K562 (cell line): Measurements from ENCODE around the gene LTBP1. TPM values are rescaled to one million over a fixed set of nuclear protein-coding genes. Genes with fewer than 3 reads are reported as not detected.

Experiments
- ATAC-seq: fragments of 200-7000 bp; cut with Tn5 transposase; 3 replicates; pipeline ENCODE4 v1.9.1; 2020; ENCODE audit warnings: moderate library complexity
- BruUV-seq: library from RNA; stranded (reverse); fragments of 400-500 nt; replicated peaks from 2 replicates; lab custom pipeline; 2021; lab: Mats Ljungman, UMichigan
- CTCF ChIA-PET: fragments of 300-600 bp; formaldehyde crosslinking; extraction: SDS; loops from one replicate; lab custom pipeline; 2021; ENCODE audit warnings: low intra/inter-chr PET ratio; lab: Yijun Ruan, JAX
- POLR2A ChIA-PET: fragments of 300-600, 350-650 bp; sonication (Branson Sonifier 250); formaldehyde crosslinking; extraction: SDS; loops from one replicate; lab custom pipeline; 2021; ENCODE audit warnings: antibody characterized with exemption, inconsistent platforms; lab: Yijun Ruan, JAX
- DNase-seq, 4 experiments: peaks; one replicate each; pipeline versions ENCODE4 v3.0.0 to v3.0.0-alpha.2; 2011 to 2018; ENCODE audit warnings: low spot score in 3 of 4, mixed read lengths in 3 of 4; ENCODE audit errors: extremely low read depth in 1 of 4
- FAIRE-seq: peaks from 2 replicates; lab custom pipeline; 2011; peaks lifted over from hg19 to GRCh38; lab: Jason Lieb, UNC
- H2AFZ ChIP-seq: 2 replicates; pipeline ENCODE4 v1.6.0; 2011; ENCODE audit warnings: low read depth, low read length, control low read depth, inconsistent platforms
- H3K27ac ChIP-seq: fragments of 200-600 bp; 3 replicates; pipeline ENCODE4 v1.8.0; 2011; ENCODE audit warnings: low read depth, mild to moderate bottlenecking, control low read depth, inconsistent platforms, low read length, moderate library complexity, mixed read lengths; ENCODE audit errors: extremely low read depth
- H3K27me3 ChIP-seq, 2 experiments: fragments of 300-600 bp in 1 of 2; 2 replicates in 1 of 2; 3 replicates in 1 of 2; pipeline versions ENCODE4 v1.6.0 to v1.8.0; 2011; ENCODE audit warnings: inconsistent platforms in 2 of 2, low read length in 2 of 2, mild to moderate bottlenecking in 1 of 2, mixed read lengths in 1 of 2, moderate library complexity in 1 of 2; ENCODE audit not compliant: control insufficient read depth in 2 of 2, insufficient read depth in 2 of 2
- H3K36me3 ChIP-seq: fragments of 300-600 bp; 3 replicates; pipeline ENCODE4 v1.8.0; 2011; ENCODE audit warnings: mild to moderate bottlenecking, low read length, inconsistent platforms; ENCODE audit not compliant: control insufficient read depth, insufficient read depth
- H3K4me1 ChIP-seq, 2 experiments: fragments of 200-600 bp in 1 of 2; replicated peaks in 1 of 2; 2 replicates in 1 of 2; 3 replicates in 1 of 2; pipeline versions ENCODE4 v1.5.1 to v1.8.0; 2011; ENCODE audit warnings: inconsistent platforms in 2 of 2, low read length in 2 of 2, mild to moderate bottlenecking in 1 of 2, mixed read lengths in 1 of 2, moderate library complexity in 1 of 2; ENCODE audit not compliant: control insufficient read depth in 2 of 2, insufficient read depth in 2 of 2
- H3K4me2 ChIP-seq: 2 replicates; pipeline ENCODE4 v1.6.1; 2011; ENCODE audit warnings: low read length, control low read depth, inconsistent platforms, mixed read lengths; ENCODE audit not compliant: insufficient read depth
- H3K4me3 ChIP-seq: fragments of 200-600 bp; sonication (generic), shearing (Covaris generic); 2 replicates; pipeline ENCODE4 v1.5.1; 2016; ENCODE audit warnings: control low read depth, inconsistent platforms
- H3K79me2 ChIP-seq: fragments of 200-600 bp; 3 replicates; pipeline ENCODE4 v1.8.0; 2011; ENCODE audit warnings: low read length, inconsistent platforms; ENCODE audit not compliant: control insufficient read depth, insufficient read depth
- H3K9ac ChIP-seq, 2 experiments: 2 replicates each; pipeline versions ENCODE4 v1.6.0 to v1.6.1; 2011; ENCODE audit warnings: low read depth in 2 of 2, low read length in 2 of 2, control low read depth in 1 of 2, inconsistent platforms in 1 of 2, mild to moderate bottlenecking in 1 of 2, mixed read lengths in 1 of 2; ENCODE audit not compliant: insufficient read depth in 1 of 2
- H3K9me1 ChIP-seq: one replicate; pipeline ENCODE4 v1.6.0; 2011; ENCODE audit warnings: inconsistent platforms, mild to moderate bottlenecking, low read length, moderate library complexity; ENCODE audit not compliant: control insufficient read depth, insufficient read depth
- H3K9me3 ChIP-seq: replicated peaks from 2 replicates; pipeline ENCODE4 v1.5.1; 2011; ENCODE audit warnings: low read depth, low read length, inconsistent platforms; ENCODE audit not compliant: control insufficient read depth, insufficient read depth
- H4K20me1 ChIP-seq: replicated peaks from 2 replicates; pipeline ENCODE4 v1.6.1; 2011; ENCODE audit warnings: low read length, inconsistent platforms, mixed read lengths; ENCODE audit not compliant: control insufficient read depth, insufficient read depth
- ARID1B ChIP-seq: fragments of 450-650 bp; IDR thresholded peaks from 2 replicates; pipeline ENCODE4 v1.6.1; 2016; ENCODE audit warnings: antibody characterized with exemption, mild to moderate bottlenecking, inconsistent platforms
- SOX6 ChIP-seq: fragments of 450-650 bp; IDR thresholded peaks from 2 replicates; pipeline ENCODE4 v1.6.1; 2014; ENCODE audit warnings: mild to moderate bottlenecking
- ZNF280A ChIP-seq: fragments of 450-650 bp; IDR thresholded peaks from 2 replicates; pipeline ENCODE4 v1.6.1; 2018; ENCODE audit warnings: mild to moderate bottlenecking, low read depth; ENCODE audit not compliant: partially characterized antibody
- WGBS: fragments of 100-300 bp; shearing (Covaris generic); methylation state at CpG from one replicate; pipeline ENCODE4 v1.1.6; 2016; ENCODE audit warnings: low coverage, mixed read lengths; ENCODE audit not compliant: insufficient coverage; ENCODE audit errors: missing lambda C conversion rate; 5-methylcytosine and 5-hydroxymethylcytosine counted together
- in situ Hi-C: fragments of 300-500 bp; cut with MboI; formaldehyde crosslinking; loops from 4 replicates; pipeline ENCODE4 v1.15.0; 2018; ENCODE audit warnings: inconsistent platforms, mixed read lengths
- intact Hi-C: fragments of 100-400 bp; cut with micrococcal nuclease; formaldehyde crosslinking; loops from 2 replicates; pipeline ENCODE4 v1.14.2; 2022
- polyA plus RNA-seq, 8 experiments: library from polyadenylated mRNA; depleted of rRNA in 4 of 8; stranded (reverse) in 5 of 8; unstranded in 3 of 8; fragments of >200 nt; fragmentation: Nextera tagmentation in 2 of 8; fragmentation: Illumina TruSeq in 1 of 8; extraction: Ambion mirVana in 2 of 8; extraction: Trizol in 1 of 8; gene quantifications; 2 replicates each; pipeline versions ENCODE4 v1.2.1 to v1.2.3, GENCODE V29; 2011 to 2014; ENCODE audit warnings: inconsistent platforms in 1 of 8, missing spikeins in 1 of 8
- total RNA-seq, 7 experiments: library from RNA; depleted of rRNA in 6 of 7; stranded (reverse); fragments of >200 nt in 6 of 7; fragmentation: Illumina TruSeq in 2 of 7; extraction: Trizol in 2 of 7; gene quantifications; 2 replicates each; pipeline versions ENCODE4 v1.2.1 to v1.2.3, GENCODE V29; 2011 to 2021; ENCODE audit warnings: low replicate concordance in 1 of 7

LTBP1 gene
- total and polyA plus RNA-seq, 9 of the 15 experiments (the other 6 are each of a cell fraction or from before 2014, with no cell fraction given) = 3.6 to 16.4 (median 8.5) TPM

GRCh38 chr2:33047939-33048338 lies 101.2 kb downstream of the LTBP1 start:
- BruUV-seq = no TSS peak

More at GRCh38 chr2:33047939-33048338, 101.2 kb downstream of the LTBP1 start:
- ATAC-seq = no peak; the same call in 2 of the 3 replicates
- Histone ChIP-seq H3K4me2 (no peak overlapping the region), H3K9me3 (no peaks in the 10 kb centered on the region), H4K20me1 (no peaks in the 10 kb centered on the region), H3K36me3 (no peaks in the 10 kb centered on the region), H2AFZ (no peak overlapping the region), H3K4me1 (peaks cover 0 to 2% of the 10 kb centered on the region in 2 experiments; a peak in 1 of 5 replicates), H3K79me2 (no peaks in the 10 kb centered on the region), H3K4me3 (no peak overlapping the region), H3K27me3 (no peaks in the 10 kb centered on the region), H3K9ac (no peak overlapping the region), H3K27ac (no peak overlapping the region), H3K9me1 (no peaks in the 10 kb centered on the region)
- DNase-seq = no peak
- in situ Hi-C loops = no loop called here
- ChIA-PET CTCF (no interaction called here), POLR2A (no interaction called here)
- 3% methylated on average over 2 of the region's 2 CpGs for WGBS
- intact Hi-C loops = no loop called here
- TF ChIP-seq ARID1B (0 out of 2 replicates have a peak, but pooled peaks have one; percentile 16), ZNF280A (no peak), SOX6 (peak; percentile 41; the same call in 1 of the 2 replicates)
- no peak for FAIRE-seq
